SK-N-SH (cell line): Measurements from ENCODE around the gene PLB1. TPM values are rescaled to one million over a fixed set of nuclear protein-coding genes. Genes with fewer than 3 reads are reported as not detected.

Experiments
- CTCF ChIA-PET: fragments of 300-600, 350-600 bp; formaldehyde crosslinking; extraction: SDS; loops from one replicate; lab custom pipeline; 2021; lab: Yijun Ruan, JAX
- POLR2A ChIA-PET: fragments of 350-600 bp; sonication (Branson Sonifier 250); formaldehyde crosslinking; extraction: SDS; loops from one replicate; lab custom pipeline; 2020; ENCODE audit warnings: antibody characterized with exemption, inconsistent platforms; lab: Yijun Ruan, JAX
- DNase-seq: peaks from one replicate; pipeline ENCODE4 v3.0.0; 2012
- H2AFZ ChIP-seq: fragments of 200-600 bp; sonication (generic); 2 replicates; pipeline ENCODE4 v1.8.1; 2016; ENCODE audit warnings: antibody characterized with exemption, mild to moderate bottlenecking, low read depth
- H3F3A ChIP-seq: fragments of 200-600 bp; sonication (generic); replicated peaks from 2 replicates; pipeline ENCODE3; 2016; ENCODE audit warnings: antibody characterized with exemption, mild to moderate bottlenecking; ENCODE audit not compliant: insufficient read depth
- H3K27ac ChIP-seq, 2 experiments: fragments of 200-500 bp in 1 of 2; fragments of 200-600 bp in 1 of 2; sonication (Bioruptor generic) in 1 of 2; sonication (generic), shearing (Covaris generic) in 1 of 2; 2 replicates each; pipeline versions ENCODE4 v1.5.1 to v1.6.1; 2014 to 2016; ENCODE audit warnings: low read depth in 2 of 2, inconsistent platforms in 1 of 2, low read length in 1 of 2, mild to moderate bottlenecking in 1 of 2, mixed read lengths in 1 of 2
- H3K27me3 ChIP-seq: fragments of 200-600 bp; sonication (generic), shearing (Covaris generic); 2 replicates; pipeline ENCODE4 v1.6.1; 2016; ENCODE audit warnings: mixed run types; ENCODE audit not compliant: insufficient read depth
- H3K36me3 ChIP-seq, 2 experiments: fragments of 200-500 bp in 1 of 2; fragments of 200-600 bp in 1 of 2; sonication (Bioruptor generic) in 1 of 2; sonication (generic) in 1 of 2; replicated peaks in 1 of 2; 2 replicates each; pipeline versions ENCODE3 to v1.5.1; 2014 to 2016; ENCODE audit warnings: low read length in 1 of 2, mild to moderate bottlenecking in 1 of 2; ENCODE audit not compliant: insufficient read depth in 2 of 2, control insufficient read depth in 1 of 2
- H3K4me1 ChIP-seq, 2 experiments: fragments of 200-500 bp in 1 of 2; fragments of 200-600 bp in 1 of 2; sonication (Bioruptor generic) in 1 of 2; sonication (generic), shearing (Covaris generic) in 1 of 2; 2 replicates each; pipeline versions ENCODE4 v1.5.1 to v1.6.1; 2014 to 2016; ENCODE audit warnings: low read depth in 1 of 2, low read length in 1 of 2, mixed run types in 1 of 2; ENCODE audit not compliant: insufficient read depth in 2 of 2, control insufficient read depth in 1 of 2
- H3K4me2 ChIP-seq: fragments of 200-600 bp; sonication (generic), shearing (Covaris generic); 2 replicates; pipeline ENCODE4 v1.6.1; 2017; ENCODE audit warnings: mixed run types
- H3K4me3 ChIP-seq, 2 experiments: fragments of 200-500 bp in 1 of 2; fragments of 200-600 bp in 1 of 2; sonication (Bioruptor generic) in 1 of 2; sonication (generic), shearing (Covaris generic) in 1 of 2; 2 replicates each; pipeline versions ENCODE4 v1.5.1 to v1.8.1; 2014 to 2016; ENCODE audit warnings: low read depth in 2 of 2, inconsistent platforms in 1 of 2, low read length in 1 of 2, mild to moderate bottlenecking in 1 of 2, mixed read lengths in 1 of 2, moderate library complexity in 1 of 2
- H3K79me2 ChIP-seq: fragments of 200-600 bp; sonication (generic); 2 replicates; pipeline ENCODE4 v1.8.1; 2017; ENCODE audit warnings: mild to moderate bottlenecking; ENCODE audit not compliant: insufficient read depth
- H3K9ac ChIP-seq: fragments of 200-600 bp; sonication (generic); 2 replicates; pipeline ENCODE4 v1.6.1; 2017; ENCODE audit warnings: mixed run types
- H3K9me2 ChIP-seq: fragments of 200-600 bp; sonication (generic); 2 replicates; pipeline ENCODE4 v1.6.1; 2017; ENCODE audit warnings: mixed run types
- H3K9me3 ChIP-seq: fragments of 200-600 bp; sonication (generic); 2 replicates; pipeline ENCODE4 v1.6.1; 2017; ENCODE audit warnings: mixed run types, mild to moderate bottlenecking, moderate library complexity
- H4K20me1 ChIP-seq: fragments of 200-600 bp; sonication (generic); 2 replicates; pipeline ENCODE4 v1.6.1; 2017; ENCODE audit warnings: mild to moderate bottlenecking, mixed run types; ENCODE audit not compliant: insufficient read depth
- CTCF ChIP-seq: fragments of 200-600 bp; sonication (generic); IDR thresholded peaks from 2 replicates; pipeline ENCODE4 v1.6.1; 2017; ENCODE audit warnings: antibody characterized with exemption, mild to moderate bottlenecking, moderate library complexity
- EP300 ChIP-seq, 2 experiments: IDR thresholded peaks; 2 replicates each; pipeline versions ENCODE4 v1.4.0 to v1.6.1; 2012; ENCODE audit warnings: borderline replicate concordance in 1 of 2, low read depth in 1 of 2, low read length in 1 of 2
- FOSL2 ChIP-seq: IDR thresholded peaks from 2 replicates; pipeline ENCODE4 v1.4.0; 2012; ENCODE audit warnings: low read depth, mild to moderate bottlenecking, moderate library complexity, borderline replicate concordance
- GABPA ChIP-seq: IDR thresholded peaks from 2 replicates; pipeline ENCODE4 v1.4.0; 2012; ENCODE audit warnings: low read depth, mild to moderate bottlenecking
- GATA2 ChIP-seq: sonication (generic); formaldehyde crosslinking; IDR thresholded peaks from 2 replicates; pipeline ENCODE4 v1.5.0; 2020; ENCODE audit warnings: mild to moderate bottlenecking, missing genetic modification reagents
- JUND ChIP-seq: IDR thresholded peaks from 2 replicates; pipeline ENCODE4 v1.4.0; 2012
- NRF1 ChIP-seq: IDR thresholded peaks from 2 replicates; pipeline ENCODE4 v1.6.1; 2012; ENCODE audit warnings: low read depth, mild to moderate bottlenecking, low read length
- PBX3 ChIP-seq: IDR thresholded peaks from 2 replicates; pipeline ENCODE4; 2012
- POLR2AphosphoS5 ChIP-seq: IDR thresholded peaks from 2 replicates; pipeline ENCODE4 v1.6.1; 2012; ENCODE audit warnings: low read depth, low read length
- RAD21 ChIP-seq: IDR thresholded peaks from 2 replicates; pipeline ENCODE4 v1.6.1; 2012; ENCODE audit warnings: mild to moderate bottlenecking, low read length
- RFX5 ChIP-seq: IDR thresholded peaks from 2 replicates; pipeline ENCODE4 v1.6.1; 2012; ENCODE audit warnings: mild to moderate bottlenecking, improper control_type of control experiment, low read length
- RXRA ChIP-seq: IDR thresholded peaks from 2 replicates; pipeline ENCODE4 v1.4.0; 2012; ENCODE audit warnings: low read depth, mild to moderate bottlenecking, borderline replicate concordance
- SIN3A ChIP-seq: IDR thresholded peaks from 2 replicates; pipeline ENCODE4 v1.6.1; 2012; ENCODE audit warnings: low read depth, mild to moderate bottlenecking, low read length, moderate library complexity, borderline replicate concordance
- TAF1 ChIP-seq: IDR thresholded peaks from 2 replicates; pipeline ENCODE4 v1.6.1; 2012; ENCODE audit warnings: low read depth, mild to moderate bottlenecking, low read length, moderate library complexity, borderline replicate concordance
- TCF12 ChIP-seq: IDR thresholded peaks from 2 replicates; pipeline ENCODE4 v1.4.0; 2012
- WGBS: methylation state at CpG from one replicate; pipeline ENCODE4 v1.1.6; 2017; ENCODE audit warnings: low lambda C conversion rate; 5-methylcytosine and 5-hydroxymethylcytosine counted together
- polyA plus RNA-seq, 3 experiments: library from polyadenylated mRNA; depleted of rRNA; stranded (reverse); fragments of >200 nt; gene quantifications; 2 replicates each; pipeline ENCODE4 v1.2.3, GENCODE V29; 2012
- TF ChIP-seq, protein P1 (sequence below): IDR thresholded peaks from 2 replicates; pipeline ENCODE4 v1.4.0; 2012; ENCODE audit warnings: low read depth, borderline replicate concordance
- TF ChIP-seq, protein P2 (sequence below): fragments of 150-350 bp; IDR thresholded peaks from 2 replicates; pipeline ENCODE4 v1.6.1; 2016; ENCODE audit warnings: mild to moderate bottlenecking, low read depth, low read length
- TF ChIP-seq, protein P3 (sequence below): fragments of 150-350 bp; IDR thresholded peaks from 2 replicates; pipeline ENCODE4 v1.6.1; 2017; ENCODE audit warnings: antibody characterized with exemption, low read length, low read depth, borderline replicate concordance
- TF ChIP-seq, protein P4 (sequence below): IDR thresholded peaks from 2 replicates; pipeline ENCODE4 v1.4.0; 2012; ENCODE audit warnings: low read depth

PLB1 gene
- polyA plus RNA-seq, 1 of the 3 experiments (the other 2 are of a cell fraction) = 0.10 TPM

DNA sequence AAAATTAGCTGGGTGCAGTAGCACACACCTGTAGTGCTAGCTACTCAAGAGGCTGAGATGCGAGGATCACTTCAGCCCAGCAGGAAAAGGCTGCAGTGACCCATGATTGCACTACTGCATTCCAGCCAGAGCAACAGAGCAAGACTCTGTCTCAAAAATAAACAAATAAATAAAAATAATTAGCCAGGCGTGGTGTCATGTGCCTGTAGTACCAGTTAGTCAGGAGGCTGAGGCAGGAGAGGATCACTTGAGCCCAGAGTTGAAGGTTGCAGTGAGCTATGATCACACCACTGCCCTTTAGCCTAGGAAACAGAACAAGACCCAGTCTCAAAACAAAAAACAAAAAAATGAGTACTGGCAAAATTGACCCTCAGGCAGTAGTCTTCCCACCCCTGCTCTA, 193.9 kb downstream of the PLB1 start:
- 77% methylated on average over 2 of the region's 2 CpGs for WGBS
- Histone ChIP-seq H4K20me1 (no peaks in the 10 kb centered on the region), H3K79me2 (no peaks in the 10 kb centered on the region), H3K4me1 (peaks cover 5 to 6% of the 10 kb centered on the region in 2 experiments; a peak in 1 of 4 replicates), H3K4me3 (no peak overlapping the region), H3F3A (no peaks in the 10 kb centered on the region), H3K36me3 (no peaks in the 10 kb centered on the region), H2AFZ (no peak overlapping the region), H3K27ac (no peak overlapping the region), H3K9ac (no peak overlapping the region), H3K9me2 (no peaks in the 10 kb centered on the region), H3K9me3 (no peaks in the 10 kb centered on the region), H3K27me3 (no peaks in the 10 kb centered on the region), H3K4me2 (no peak overlapping the region)
- TF ChIP-seq NRF1 = no peak
- no peak for TF ChIP-seq EP300 (IDR thresholded peaks at IDR 0.05; ENCODE audit: borderline replicate concordance in 1 of 2, low read depth in 1 of 2, low read length in 1 of 2)
- POLR2A ChIA-PET = interaction anchor here (1.2 kb wide), 1 partner anchor 25 kb away, joined by 4 read pairs; no protein-coding TSS in a partner anchor
- CTCF ChIA-PET = no interaction called here
- DNase-seq = no peak

GRCh38 chr2:28692411-28692810, 196.6 kb downstream of the PLB1 start:
- no peak for DNase-seq
- Histone ChIP-seq H2AFZ (0 out of 2 replicates have a peak overlapping the region, but pooled peaks have one; percentile 16), H3F3A (no peaks in the 10 kb centered on the region), H4K20me1 (no peaks in the 10 kb centered on the region), H3K79me2 (no peaks in the 10 kb centered on the region), H3K9ac (no peak overlapping the region), H3K27me3 (no peaks in the 10 kb centered on the region), H3K4me1 (peaks cover 5 to 6% of the 10 kb centered on the region in 2 experiments; a peak in 1 of 4 replicates), H3K4me2 (no peak overlapping the region), H3K9me3 (no peaks in the 10 kb centered on the region), H3K4me3 (no peak overlapping the region)
- ChIA-PET CTCF (interaction anchor here (1.2 kb wide), 1 partner anchor 9 kb away, joined by 3 read pairs; no protein-coding TSS in a partner anchor), POLR2A (no interaction called here)
- no peak for TF ChIP-seq CTCF
- TF ChIP-seq, protein P1, sequence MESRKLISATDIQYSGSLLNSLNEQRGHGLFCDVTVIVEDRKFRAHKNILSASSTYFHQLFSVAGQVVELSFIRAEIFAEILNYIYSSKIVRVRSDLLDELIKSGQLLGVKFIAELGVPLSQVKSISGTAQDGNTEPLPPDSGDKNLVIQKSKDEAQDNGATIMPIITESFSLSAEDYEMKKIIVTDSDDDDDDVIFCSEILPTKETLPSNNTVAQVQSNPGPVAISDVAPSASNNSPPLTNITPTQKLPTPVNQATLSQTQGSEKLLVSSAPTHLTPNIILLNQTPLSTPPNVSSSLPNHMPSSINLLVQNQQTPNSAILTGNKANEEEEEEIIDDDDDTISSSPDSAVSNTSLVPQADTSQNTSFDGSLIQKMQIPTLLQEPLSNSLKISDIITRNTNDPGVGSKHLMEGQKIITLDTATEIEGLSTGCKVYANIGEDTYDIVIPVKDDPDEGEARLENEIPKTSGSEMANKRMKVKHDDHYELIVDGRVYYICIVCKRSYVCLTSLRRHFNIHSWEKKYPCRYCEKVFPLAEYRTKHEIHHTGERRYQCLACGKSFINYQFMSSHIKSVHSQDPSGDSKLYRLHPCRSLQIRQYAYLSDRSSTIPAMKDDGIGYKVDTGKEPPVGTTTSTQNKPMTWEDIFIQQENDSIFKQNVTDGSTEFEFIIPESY = no peak
- TF ChIP-seq SIN3A = no peak
- no peak for TF ChIP-seq TAF1
- no peak for TF ChIP-seq JUND
- TF ChIP-seq FOSL2 = no peak
- TF ChIP-seq NRF1 = no peak
- TF ChIP-seq, protein P2, sequence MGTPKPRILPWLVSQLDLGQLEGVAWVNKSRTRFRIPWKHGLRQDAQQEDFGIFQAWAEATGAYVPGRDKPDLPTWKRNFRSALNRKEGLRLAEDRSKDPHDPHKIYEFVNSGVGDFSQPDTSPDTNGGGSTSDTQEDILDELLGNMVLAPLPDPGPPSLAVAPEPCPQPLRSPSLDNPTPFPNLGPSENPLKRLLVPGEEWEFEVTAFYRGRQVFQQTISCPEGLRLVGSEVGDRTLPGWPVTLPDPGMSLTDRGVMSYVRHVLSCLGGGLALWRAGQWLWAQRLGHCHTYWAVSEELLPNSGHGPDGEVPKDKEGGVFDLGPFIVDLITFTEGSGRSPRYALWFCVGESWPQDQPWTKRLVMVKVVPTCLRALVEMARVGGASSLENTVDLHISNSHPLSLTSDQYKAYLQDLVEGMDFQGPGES = no peak
- TF ChIP-seq PBX3 = no peak
- TF ChIP-seq, protein P3, sequence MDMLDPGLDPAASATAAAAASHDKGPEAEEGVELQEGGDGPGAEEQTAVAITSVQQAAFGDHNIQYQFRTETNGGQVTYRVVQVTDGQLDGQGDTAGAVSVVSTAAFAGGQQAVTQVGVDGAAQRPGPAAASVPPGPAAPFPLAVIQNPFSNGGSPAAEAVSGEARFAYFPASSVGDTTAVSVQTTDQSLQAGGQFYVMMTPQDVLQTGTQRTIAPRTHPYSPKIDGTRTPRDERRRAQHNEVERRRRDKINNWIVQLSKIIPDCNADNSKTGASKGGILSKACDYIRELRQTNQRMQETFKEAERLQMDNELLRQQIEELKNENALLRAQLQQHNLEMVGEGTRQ = no peak
- no peak for TF ChIP-seq POLR2AphosphoS5
- TF ChIP-seq TCF12 = no peak
- TF ChIP-seq GATA2 = no peak
- no peak for TF ChIP-seq RFX5
- no peak for TF ChIP-seq RAD21
- TF ChIP-seq, protein P4, sequence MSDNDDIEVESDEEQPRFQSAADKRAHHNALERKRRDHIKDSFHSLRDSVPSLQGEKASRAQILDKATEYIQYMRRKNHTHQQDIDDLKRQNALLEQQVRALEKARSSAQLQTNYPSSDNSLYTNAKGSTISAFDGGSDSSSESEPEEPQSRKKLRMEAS = no peak
- TF ChIP-seq RXRA = no peak
- TF ChIP-seq GABPA = no peak
- TF ChIP-seq, all 33 proteins: peak for 0
- Histone ChIP-seq H3K36me3 (no peaks in the 10 kb centered on the region), H3K27ac (no peak overlapping the region), H3K9me2 (no peaks in the 10 kb centered on the region)
- 98% methylated on average over 3 of the region's 3 CpGs for WGBS
